OCI-LY3 (cell line): ENCODE measurements around the gene DNAJB1.

ENCODE experiments used
- EZH2phosphoT487 ChIP-seq: fragments of 200-600 bp; shearing (Covaris generic); IDR thresholded peaks from 2 replicates; pipeline ENCODE4 v1.6.1; 2018; ENCODE audit warnings: antibody characterized with exemption, mixed run types, low read depth
- TF ChIP-seq, protein P1 (sequence below): fragments of 200-600, 300-600 bp; sonication (generic); IDR thresholded peaks from 2 replicates; pipeline ENCODE4 v1.5.1; 2014; ENCODE audit warnings: antibody characterized with exemption, low read length, low read depth

DNA sequence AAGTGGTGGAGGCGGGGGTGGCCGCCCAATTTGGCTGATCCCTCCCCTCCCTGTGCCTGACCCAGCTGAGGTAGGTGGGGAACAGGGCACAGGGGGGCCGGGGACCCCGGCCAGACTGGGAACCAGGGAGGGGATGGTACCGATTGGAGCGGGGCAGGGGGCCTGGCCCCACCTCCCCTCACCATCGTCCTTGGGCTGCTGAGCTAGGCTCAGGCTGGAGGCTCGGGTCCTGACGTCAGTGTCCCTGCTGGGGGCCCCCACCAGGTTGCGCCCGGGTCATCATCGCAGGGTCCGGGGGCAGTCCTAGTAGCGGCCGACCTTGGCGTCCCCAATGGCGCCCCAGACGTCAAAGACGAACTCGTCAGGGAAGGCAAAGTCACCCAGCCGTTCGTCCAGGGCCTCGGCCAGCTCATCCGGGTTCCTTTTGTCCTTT, 40.1 kb downstream of the DNAJB1 start:
- TF ChIP-seq, protein P1, sequence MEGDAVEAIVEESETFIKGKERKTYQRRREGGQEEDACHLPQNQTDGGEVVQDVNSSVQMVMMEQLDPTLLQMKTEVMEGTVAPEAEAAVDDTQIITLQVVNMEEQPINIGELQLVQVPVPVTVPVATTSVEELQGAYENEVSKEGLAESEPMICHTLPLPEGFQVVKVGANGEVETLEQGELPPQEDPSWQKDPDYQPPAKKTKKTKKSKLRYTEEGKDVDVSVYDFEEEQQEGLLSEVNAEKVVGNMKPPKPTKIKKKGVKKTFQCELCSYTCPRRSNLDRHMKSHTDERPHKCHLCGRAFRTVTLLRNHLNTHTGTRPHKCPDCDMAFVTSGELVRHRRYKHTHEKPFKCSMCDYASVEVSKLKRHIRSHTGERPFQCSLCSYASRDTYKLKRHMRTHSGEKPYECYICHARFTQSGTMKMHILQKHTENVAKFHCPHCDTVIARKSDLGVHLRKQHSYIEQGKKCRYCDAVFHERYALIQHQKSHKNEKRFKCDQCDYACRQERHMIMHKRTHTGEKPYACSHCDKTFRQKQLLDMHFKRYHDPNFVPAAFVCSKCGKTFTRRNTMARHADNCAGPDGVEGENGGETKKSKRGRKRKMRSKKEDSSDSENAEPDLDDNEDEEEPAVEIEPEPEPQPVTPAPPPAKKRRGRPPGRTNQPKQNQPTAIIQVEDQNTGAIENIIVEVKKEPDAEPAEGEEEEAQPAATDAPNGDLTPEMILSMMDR: no peak
- TF ChIP-seq EZH2phosphoT487: no peak
